Measurements from ENCODE around the gene VMAC. TPM values are rescaled to one million over a fixed set of nuclear protein-coding genes. Genes with fewer than 3 reads are reported as not detected.

Gene VMAC
- polyA plus RNA-seq, 1 donor = 8.1 TPM

- H3K36me3 ChIP-seq (ENCODE audit: control insufficient read depth, insufficient read depth, low read length) = peaks cover 31% of the 10 kb centered on the region
- no peaks in the 10 kb centered on the region for H3K9me3 ChIP-seq (ENCODE audit: control insufficient read depth, low read depth, low read length)
- peaks cover 20% of the 10 kb centered on the region for H3K27me3 ChIP-seq (ENCODE audit: control insufficient read depth, insufficient read depth, low read length)
- H3K27ac ChIP-seq (ENCODE audit: low read length) = no peak overlapping the region
- no CpG with 5 or more reads among the region's 28 CpGs for WGBS (ENCODE audit: insufficient coverage, low lambda C conversion rate)
- peaks cover 4% of the 10 kb centered on the region for H3K4me1 ChIP-seq (ENCODE audit: control insufficient read depth, insufficient read depth, low read length)
- no peak for DNase-seq
- no peak overlapping the region for H3K4me3 ChIP-seq (ENCODE audit: low read length)
These were observed 9.8 kb upstream of the VMAC start for GRCh38 chr19:5894704-5895349.

GRCh38 chr19:5895409-5895808 lies 9.3 kb upstream of the VMAC start:
- Histone ChIP-seq H3K27ac (ENCODE audit: low read length) (no peak overlapping the region), H3K4me1 (ENCODE audit: control insufficient read depth, insufficient read depth, low read length) (peaks cover 4% of the 10 kb centered on the region)
- no CpG with 5 or more reads among the region's 15 CpGs for WGBS (ENCODE audit: insufficient coverage, low lambda C conversion rate)

GRCh38 chr19:5895890-5896289 lies 8.8 kb upstream of the VMAC start:
- H3K9me3 ChIP-seq (ENCODE audit: control insufficient read depth, low read depth, low read length) = no peaks in the 10 kb centered on the region
- H3K27me3 ChIP-seq (ENCODE audit: control insufficient read depth, insufficient read depth, low read length) = peaks cover 13% of the 10 kb centered on the region
- H3K27ac ChIP-seq (ENCODE audit: low read length) = no peak overlapping the region
- peaks cover 37% of the 10 kb centered on the region for H3K36me3 ChIP-seq (ENCODE audit: control insufficient read depth, insufficient read depth, low read length)
- no peak for DNase-seq
- no CpG with 5 or more reads among the region's 8 CpGs for WGBS (ENCODE audit: insufficient coverage, low lambda C conversion rate)
- peaks cover 4% of the 10 kb centered on the region for H3K4me1 ChIP-seq (ENCODE audit: control insufficient read depth, insufficient read depth, low read length)
- no peak overlapping the region for H3K4me3 ChIP-seq (ENCODE audit: low read length)

More at GRCh38 chr19:5895409-5895808, 9.3 kb upstream of the VMAC start:
- Histone ChIP-seq H3K27me3 (ENCODE audit: control insufficient read depth, insufficient read depth, low read length) (peaks cover 15% of the 10 kb centered on the region), H3K9me3 (ENCODE audit: control insufficient read depth, low read depth, low read length) (no peaks in the 10 kb centered on the region), H3K36me3 (ENCODE audit: control insufficient read depth, insufficient read depth, low read length) (peaks cover 35% of the 10 kb centered on the region), H3K4me3 (ENCODE audit: low read length) (no peak overlapping the region)
- DNase-seq = no peak

GRCh38 chr19:5896365-5897076 lies 8.2 kb upstream of the VMAC start:
- no peak for DNase-seq
- Histone ChIP-seq H3K4me3 (ENCODE audit: low read length) (no peak overlapping the region), H3K27ac (ENCODE audit: low read length) (no peak overlapping the region), H3K27me3 (ENCODE audit: control insufficient read depth, insufficient read depth, low read length) (peaks cover 9% of the 10 kb centered on the region), H3K36me3 (ENCODE audit: control insufficient read depth, insufficient read depth, low read length) (peaks cover 42% of the 10 kb centered on the region), H3K4me1 (ENCODE audit: control insufficient read depth, insufficient read depth, low read length) (peaks cover 4% of the 10 kb centered on the region), H3K9me3 (ENCODE audit: control insufficient read depth, low read depth, low read length) (no peaks in the 10 kb centered on the region)
- no CpG with 5 or more reads among the region's 29 CpGs for WGBS (ENCODE audit: insufficient coverage, low lambda C conversion rate)

- H3K36me3 ChIP-seq (ENCODE audit: control insufficient read depth, insufficient read depth, low read length) = peaks cover 42% of the 10 kb centered on the region
- H3K4me1 ChIP-seq (ENCODE audit: control insufficient read depth, insufficient read depth, low read length) = peaks cover 3% of the 10 kb centered on the region
- H3K4me3 ChIP-seq (ENCODE audit: low read length) = no peak overlapping the region
- peaks cover 1% of the 10 kb centered on the region for H3K27me3 ChIP-seq (ENCODE audit: control insufficient read depth, insufficient read depth, low read length)
- no peak for DNase-seq
- H3K9me3 ChIP-seq (ENCODE audit: control insufficient read depth, low read depth, low read length) = no peaks in the 10 kb centered on the region
- no peak overlapping the region for H3K27ac ChIP-seq (ENCODE audit: low read length)
- WGBS (ENCODE audit: insufficient coverage, low lambda C conversion rate) = no CpG with 5 or more reads among the region's 30 CpGs
These were observed 7.3 kb upstream of the VMAC start for GRCh38 chr19:5897189-5897969.

- Histone ChIP-seq H3K4me1 (ENCODE audit: control insufficient read depth, insufficient read depth, low read length) (peaks cover 7% of the 10 kb centered on the region), H3K36me3 (ENCODE audit: control insufficient read depth, insufficient read depth, low read length) (peaks cover 40% of the 10 kb centered on the region), H3K4me3 (ENCODE audit: low read length) (no peak overlapping the region), H3K27ac (ENCODE audit: low read length) (no peak overlapping the region), H3K9me3 (ENCODE audit: control insufficient read depth, low read depth, low read length) (no peaks in the 10 kb centered on the region), H3K27me3 (ENCODE audit: control insufficient read depth, insufficient read depth, low read length) (no peaks in the 10 kb centered on the region)
- no peak for DNase-seq
- WGBS (ENCODE audit: insufficient coverage, low lambda C conversion rate) = 80% methylated on average over 1 of the region's 13 CpGs
These were observed 4.7 kb upstream of the VMAC start for GRCh38 chr19:5899728-5900526.

GRCh38 chr19:5900976-5901375 lies 3.7 kb upstream of the VMAC start:
- DNase-seq = no peak
- H3K27ac ChIP-seq (ENCODE audit: low read length) = no peak overlapping the region
- H3K27me3 ChIP-seq (ENCODE audit: control insufficient read depth, insufficient read depth, low read length) = no peaks in the 10 kb centered on the region
- H3K4me3 ChIP-seq (ENCODE audit: low read length) = no peak overlapping the region
- no peaks in the 10 kb centered on the region for H3K9me3 ChIP-seq (ENCODE audit: control insufficient read depth, low read depth, low read length)
- peaks cover 15% of the 10 kb centered on the region for H3K4me1 ChIP-seq (ENCODE audit: control insufficient read depth, insufficient read depth, low read length)
- peaks cover 29% of the 10 kb centered on the region for H3K36me3 ChIP-seq (ENCODE audit: control insufficient read depth, insufficient read depth, low read length)
- WGBS (ENCODE audit: insufficient coverage, low lambda C conversion rate) = 100% methylated on average over 4 of the region's 8 CpGs

- Histone ChIP-seq H3K27ac (ENCODE audit: low read length) (peak overlapping the region; percentile 93), H3K27me3 (ENCODE audit: control insufficient read depth, insufficient read depth, low read length) (no peaks in the 10 kb centered on the region), H3K9me3 (ENCODE audit: control insufficient read depth, low read depth, low read length) (no peaks in the 10 kb centered on the region), H3K4me1 (ENCODE audit: control insufficient read depth, insufficient read depth, low read length) (peaks cover 15% of the 10 kb centered on the region), H3K36me3 (ENCODE audit: control insufficient read depth, insufficient read depth, low read length) (peaks cover 18% of the 10 kb centered on the region), H3K4me3 (ENCODE audit: low read length) (peak overlapping the region; percentile 99)
- no CpG with 5 or more reads among the region's 27 CpGs for WGBS (ENCODE audit: insufficient coverage, low lambda C conversion rate)
- peak in 1 of 2 donors; percentile 56 for DNase-seq
These were observed 1.5 kb upstream of the VMAC start for GRCh38 chr19:5903056-5903623.

- WGBS (ENCODE audit: insufficient coverage, low lambda C conversion rate) = no CpG with 5 or more reads among the region's 57 CpGs
- H3K36me3 ChIP-seq (ENCODE audit: control insufficient read depth, insufficient read depth, low read length) = peaks cover 16% of the 10 kb centered on the region
- peak within 1 kb of the TSS; percentile 93 for H3K27ac ChIP-seq (ENCODE audit: low read length)
- no peaks in the 10 kb centered on the region for H3K9me3 ChIP-seq (ENCODE audit: control insufficient read depth, low read depth, low read length)
- H3K4me1 ChIP-seq (ENCODE audit: control insufficient read depth, insufficient read depth, low read length) = peaks cover 15% of the 10 kb centered on the region
- peak; percentile 97 to 99 for DNase-seq
- H3K4me3 ChIP-seq (ENCODE audit: low read length) = peak within 1 kb of the TSS; percentile 99
- H3K27me3 ChIP-seq (ENCODE audit: control insufficient read depth, insufficient read depth, low read length) = no peaks in the 10 kb centered on the region
These were observed 884 bp upstream of the VMAC start, which contains the start of gene NDUFA11 for GRCh38 chr19:5903624-5904351. NDUFA11 (minus strand) TSS chr19:5903790; CDS start chr19:5903708, 82 bp downstream.

Measured in large intestine (tissue), 3 donors.